Testis (tissue), 3 donors: ENCODE measurements around the gene ELMO2. TPM values are rescaled to one million over a fixed set of nuclear protein-coding genes. Genes with fewer than 3 reads are reported as not detected.

Experiments used
- DNase-seq: peaks from one replicate; pipeline ENCODE4 v3.0.0-alpha.2; 2019
- H3K27ac ChIP-seq, 2 donors: fragments of 200-600 bp; sonication (generic); one replicate each; pipeline ENCODE4 v1.5.1; 2019
- H3K27me3 ChIP-seq: fragments of 200-600 bp; sonication (generic); one replicate; pipeline ENCODE4 v1.5.1; 2019
- H3K36me3 ChIP-seq: fragments of 200-600 bp; sonication (generic); one replicate; pipeline ENCODE4 v1.5.1; 2017; ENCODE audit warnings: low read depth; ENCODE audit errors: missing control alignments
- H3K4me1 ChIP-seq: fragments of 200-600 bp; sonication (generic); one replicate; pipeline ENCODE4 v1.5.1; 2019
- H3K4me3 ChIP-seq, 2 donors: fragments of 200-600 bp; sonication (generic); one replicate each; pipeline ENCODE4 v1.5.1; 2017 to 2019
- H3K9me3 ChIP-seq: fragments of 200-600 bp; sonication (generic); one replicate; pipeline ENCODE4 v1.5.1; 2017
- POLR2A ChIP-seq: fragments of 450-650 bp; IDR thresholded peaks from one replicate; pipeline ENCODE4 v1.6.1; 2017; ENCODE audit warnings: antibody characterized with exemption, mild to moderate bottlenecking, moderate library complexity
- WGBS, 2 donors: methylation state at CpG; one replicate each; pipeline ENCODE4 v1.1.5; 2018; 5-methylcytosine and 5-hydroxymethylcytosine counted together
- intact Hi-C: fragments of 100-400 bp; cut with DNase I; formaldehyde crosslinking; loops from one replicate; pipeline ENCODE4 v1.15.1; 2023; ENCODE audit warnings: low total_unique reads
- polyA plus RNA-seq: library from polyadenylated mRNA; stranded (reverse); fragments of 350-450 nt; fragmentation: Illumina TruSeq; extraction: RNeasy Lipid Tissue Mini Kit (QIAGEN cat#74804); gene quantifications from one replicate; pipeline ENCODE4 v1.2.3, GENCODE V29; 2014; ENCODE audit warnings: low read depth, low replicate concordance; ENCODE audit not compliant: insufficient read depth
- total RNA-seq, 2 donors: library from RNA; depleted of rRNA; stranded (reverse); fragments of >200 nt; gene quantifications; one replicate each; pipeline ENCODE4 v1.2.3, GENCODE V29; 2016
- TF ChIP-seq, protein P1 (sequence below), 3 experiments: fragments of 450-650 bp in 2 of 3; fragments of 200-600 bp in 1 of 3; sonication (generic) in 1 of 3; IDR thresholded peaks; one replicate each; pipeline ENCODE4 v1.5.1; 2016 to 2019; ENCODE audit warnings: antibody characterized with exemption in 3 of 3, mild to moderate bottlenecking in 2 of 3, moderate library complexity in 1 of 3

Gene ELMO2
- total and polyA plus RNA-seq, 3 donors from 2014 or later = 78.8 to 128 (median 120) TPM

DNA sequence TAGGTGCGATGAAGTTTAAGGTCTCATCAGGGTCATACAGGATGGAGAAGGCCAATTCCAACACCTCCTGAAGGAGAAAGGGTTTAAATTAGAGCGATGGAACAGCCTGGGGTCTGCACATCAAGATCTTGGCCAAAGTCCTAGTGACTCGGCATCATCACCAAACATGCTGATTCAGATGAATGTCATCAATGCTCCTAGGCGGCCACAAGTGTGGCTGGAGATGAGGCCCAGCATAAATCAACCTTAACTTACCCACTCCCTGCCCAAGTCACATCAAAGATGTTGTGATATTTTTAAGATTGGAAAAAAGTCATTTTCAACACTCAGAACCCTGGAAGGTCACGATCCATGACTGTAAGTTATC, 37.5 kb downstream of the ELMO2 start:
- intact Hi-C loops = no loop called here
- H3K27ac ChIP-seq = no peak overlapping the region

DNA sequence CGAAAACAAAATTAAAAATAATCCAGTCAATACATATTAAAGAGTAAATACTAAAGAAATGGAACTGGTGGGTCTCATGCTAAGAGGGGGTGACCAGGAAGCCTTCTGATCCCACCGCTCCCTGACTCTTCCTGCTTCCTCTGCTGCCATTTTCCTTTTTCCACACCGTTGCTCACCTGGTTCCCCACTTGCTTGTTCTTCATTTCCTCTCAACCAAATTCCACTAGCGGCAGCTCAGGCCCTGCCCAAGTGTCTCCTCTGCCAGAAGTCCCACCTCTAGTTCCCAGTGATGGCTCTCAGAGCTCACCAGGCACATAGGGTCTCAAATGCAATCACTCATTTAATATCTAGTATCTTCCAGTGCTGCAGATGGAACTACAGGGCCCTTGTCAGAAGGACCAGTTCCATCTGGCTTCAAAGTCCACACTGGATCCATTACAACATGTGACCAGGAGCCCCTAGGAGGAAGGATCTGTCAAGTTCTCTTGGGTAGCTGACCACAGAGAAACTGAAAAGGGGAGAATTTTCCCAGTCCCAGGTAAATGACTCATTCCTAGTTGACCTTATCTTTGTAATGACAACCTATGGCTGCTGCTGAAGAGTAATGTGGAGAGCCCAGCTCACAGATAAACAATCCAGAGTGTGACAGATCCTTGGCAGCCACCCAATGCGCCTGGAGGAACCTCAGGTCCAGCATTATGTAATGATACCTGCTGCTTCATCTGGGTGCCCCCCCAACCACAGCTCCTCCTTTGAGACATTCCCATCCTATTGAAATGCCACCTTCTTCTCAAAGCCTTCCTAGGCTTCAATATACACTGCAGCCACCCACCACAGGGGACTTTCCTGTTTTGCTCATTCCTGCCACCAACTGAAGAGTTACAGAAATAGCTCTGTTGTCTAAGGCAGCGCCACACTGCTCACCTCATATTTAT, 38.2 kb downstream of the ELMO2 start:
- intact Hi-C loops = no loop called here
- TF ChIP-seq, protein P1, sequence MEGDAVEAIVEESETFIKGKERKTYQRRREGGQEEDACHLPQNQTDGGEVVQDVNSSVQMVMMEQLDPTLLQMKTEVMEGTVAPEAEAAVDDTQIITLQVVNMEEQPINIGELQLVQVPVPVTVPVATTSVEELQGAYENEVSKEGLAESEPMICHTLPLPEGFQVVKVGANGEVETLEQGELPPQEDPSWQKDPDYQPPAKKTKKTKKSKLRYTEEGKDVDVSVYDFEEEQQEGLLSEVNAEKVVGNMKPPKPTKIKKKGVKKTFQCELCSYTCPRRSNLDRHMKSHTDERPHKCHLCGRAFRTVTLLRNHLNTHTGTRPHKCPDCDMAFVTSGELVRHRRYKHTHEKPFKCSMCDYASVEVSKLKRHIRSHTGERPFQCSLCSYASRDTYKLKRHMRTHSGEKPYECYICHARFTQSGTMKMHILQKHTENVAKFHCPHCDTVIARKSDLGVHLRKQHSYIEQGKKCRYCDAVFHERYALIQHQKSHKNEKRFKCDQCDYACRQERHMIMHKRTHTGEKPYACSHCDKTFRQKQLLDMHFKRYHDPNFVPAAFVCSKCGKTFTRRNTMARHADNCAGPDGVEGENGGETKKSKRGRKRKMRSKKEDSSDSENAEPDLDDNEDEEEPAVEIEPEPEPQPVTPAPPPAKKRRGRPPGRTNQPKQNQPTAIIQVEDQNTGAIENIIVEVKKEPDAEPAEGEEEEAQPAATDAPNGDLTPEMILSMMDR (IDR thresholded peaks at IDR 0.05) = no peak
- TF ChIP-seq POLR2A = no peak
- no peaks in the 10 kb centered on the region for H3K36me3 ChIP-seq
- no peaks in the 10 kb centered on the region for H3K9me3 ChIP-seq
- no peak for DNase-seq
- H3K4me1 ChIP-seq = peaks cover 16% of the 10 kb centered on the region
- H3K4me3 ChIP-seq = no peak overlapping the region
- no peak overlapping the region for H3K27ac ChIP-seq
- H3K27me3 ChIP-seq = no peaks in the 10 kb centered on the region
- 93 to 94% methylated on average over 6 of the region's 6 CpGs for WGBS, 2 donors

More for the DNA sequence above, 37.5 kb downstream of the ELMO2 start:
- no peak for DNase-seq
- TF ChIP-seq POLR2A = no peak
- TF ChIP-seq, protein P1 (IDR thresholded peaks at IDR 0.05) = no peak
- H3K9me3 ChIP-seq = no peaks in the 10 kb centered on the region
- WGBS, 2 donors = 85 to 94% methylated on average over 5 of the region's 5 CpGs
- no peaks in the 10 kb centered on the region for H3K36me3 ChIP-seq
- no peaks in the 10 kb centered on the region for H3K27me3 ChIP-seq
- H3K4me1 ChIP-seq = peaks cover 11% of the 10 kb centered on the region
- no peak overlapping the region for H3K4me3 ChIP-seq

DNA sequence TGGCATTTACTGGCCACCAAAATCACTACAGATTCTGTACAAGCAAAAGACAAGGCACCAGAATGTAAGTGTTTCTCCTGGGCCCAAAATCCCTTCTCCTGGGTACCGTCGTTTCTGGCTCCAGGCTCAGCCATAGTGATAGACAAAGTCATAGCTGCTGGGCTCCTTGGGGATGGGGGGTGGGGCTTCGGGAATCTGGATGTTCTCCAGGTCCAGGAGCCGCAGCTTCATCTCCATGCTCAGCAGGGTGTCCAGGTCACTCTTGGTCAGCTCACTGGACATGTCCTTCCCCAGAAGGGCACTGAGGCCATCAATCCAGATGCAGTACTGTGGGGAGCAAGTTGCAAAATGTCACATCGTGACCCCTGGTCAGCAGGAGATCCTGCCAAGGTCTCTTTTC, 39.2 kb downstream of the ELMO2 start:
- no peak for DNase-seq
- Histone ChIP-seq H3K27me3 (no peaks in the 10 kb centered on the region), H3K4me3 (no peak overlapping the region), H3K4me1 (peaks cover 26% of the 10 kb centered on the region), H3K27ac (no peak overlapping the region), H3K9me3 (no peaks in the 10 kb centered on the region), H3K36me3 (no peaks in the 10 kb centered on the region)
- TF ChIP-seq, protein P1 (IDR thresholded peaks at IDR 0.05) = no peak
- TF ChIP-seq POLR2A = no peak
- intact Hi-C loops = no loop called here
- WGBS, 2 donors = 73 to 92% methylated on average over 5 of the region's 5 CpGs

DNA sequence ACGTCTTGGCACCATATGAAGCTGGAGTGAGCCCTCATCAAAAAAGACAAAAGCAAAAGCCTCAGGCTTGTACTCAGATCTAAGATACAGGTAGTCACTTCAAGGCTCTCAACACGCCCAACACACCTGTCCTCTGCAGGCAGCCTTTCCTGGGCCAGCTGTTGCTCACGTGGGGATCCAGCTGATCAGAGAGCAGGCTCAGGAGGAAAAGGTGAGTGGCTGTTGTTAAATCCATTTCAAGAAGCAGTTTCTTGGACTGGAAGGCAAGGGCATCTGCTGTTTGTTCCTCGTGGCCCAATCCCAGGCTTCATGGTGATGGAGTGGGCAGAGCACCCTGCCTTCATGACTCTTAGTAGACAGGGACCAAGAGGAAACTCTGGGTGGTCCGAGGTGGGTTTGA, 39.6 kb downstream of the ELMO2 start:
- DNase-seq = no peak
- peaks cover 30% of the 10 kb centered on the region for H3K4me1 ChIP-seq
- WGBS, 2 donors = 81 to 89% methylated on average over 5 of the region's 5 CpGs
- TF ChIP-seq POLR2A = no peak
- TF ChIP-seq, protein P1 (IDR thresholded peaks at IDR 0.05) = no peak
- H3K27me3 ChIP-seq = no peaks in the 10 kb centered on the region
- H3K4me3 ChIP-seq = no peak overlapping the region
- H3K27ac ChIP-seq = no peak overlapping the region
- no peaks in the 10 kb centered on the region for H3K36me3 ChIP-seq
- intact Hi-C loops = no loop called here
- no peaks in the 10 kb centered on the region for H3K9me3 ChIP-seq
